ENCODE measurements around the gene RAB33A. TPM values are rescaled to one million over a fixed set of nuclear protein-coding genes. Genes with fewer than 3 reads are reported as not detected.
A peak's percentile ranks its signal among the peaks of the same experiment; 100 is the strongest.

The RAB33A gene
- total RNA-seq, 1 donor from 2014 or later: 1.6 TPM

DNA sequence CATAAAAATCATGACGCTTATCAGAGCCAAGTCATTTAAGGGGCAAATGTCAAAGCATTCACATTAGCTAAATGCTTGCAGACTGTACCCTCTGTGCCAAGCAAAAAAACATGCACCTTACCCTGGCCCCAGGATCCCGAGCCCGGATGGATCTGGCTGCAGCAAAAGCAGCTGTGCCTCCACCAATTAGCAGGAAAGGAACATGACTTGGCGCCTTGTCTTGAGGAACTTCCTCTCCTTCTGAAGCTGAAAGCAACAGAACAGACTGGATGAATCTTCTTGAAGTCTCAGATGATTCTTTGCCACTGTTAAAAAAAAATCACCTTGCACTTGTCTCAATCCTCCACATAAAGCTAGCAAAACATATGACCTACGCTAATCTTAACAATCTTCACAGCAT, 24.1 kb upstream of the RAB33A start:
- H3K27ac ChIP-seq (ENCODE audit: low read depth, low read length): no peak overlapping the region
- H3K9me3 ChIP-seq (ENCODE audit: control insufficient read depth in 3 of 3, low read length in 3 of 3): no peaks in the 10 kb centered on the region
- peaks cover 24 to 42% (median 28%) of the 10 kb centered on the region in 3 donors for H3K36me3 ChIP-seq (ENCODE audit: control insufficient read depth in 3 of 3, insufficient read depth in 3 of 3, low read length in 3 of 3)
- H3K27me3 ChIP-seq (ENCODE audit: control insufficient read depth in 3 of 3, insufficient read depth in 3 of 3, low read length in 3 of 3): no peaks in the 10 kb centered on the region
- no peak overlapping the region for H3K9ac ChIP-seq (ENCODE audit: low read depth in 1 of 3, low read length in 3 of 3)
- H3K4me3 ChIP-seq (ENCODE audit: low read length in 3 of 3): no peak overlapping the region
- no peaks in the 10 kb centered on the region for H3K4me1 ChIP-seq (ENCODE audit: control insufficient read depth in 3 of 3, insufficient read depth in 3 of 3, low read length in 3 of 3)

DNA sequence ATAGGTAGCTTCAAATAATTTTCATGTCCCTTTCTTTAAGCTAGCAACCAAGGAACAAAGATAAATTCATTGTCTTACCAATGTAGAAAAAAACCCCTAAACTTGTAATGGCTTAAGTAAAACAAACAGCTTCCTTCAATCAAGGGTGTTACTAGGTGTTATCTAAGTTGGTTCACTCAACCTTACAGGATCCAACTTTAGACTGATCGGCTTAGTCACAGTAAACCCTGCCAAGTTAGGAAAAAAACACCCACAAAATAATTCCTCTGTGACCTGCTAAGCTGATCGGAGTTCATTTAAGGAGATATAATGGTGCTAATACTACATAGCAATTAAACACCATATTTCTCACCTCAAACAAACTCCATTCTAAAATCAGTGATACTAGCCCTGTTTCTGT, 16.2 kb upstream of the RAB33A start:
- Histone ChIP-seq H3K27me3 (ENCODE audit: control insufficient read depth in 3 of 3, insufficient read depth in 3 of 3, low read length in 3 of 3) (no peaks in the 10 kb centered on the region), H3K4me3 (ENCODE audit: low read length in 3 of 3) (no peak overlapping the region), H3K9me3 (ENCODE audit: control insufficient read depth in 3 of 3, low read length in 3 of 3) (no peaks in the 10 kb centered on the region), H3K4me1 (ENCODE audit: control insufficient read depth in 3 of 3, insufficient read depth in 3 of 3, low read length in 3 of 3) (peaks cover 0 to 4% (median 0%) of the 10 kb centered on the region in 3 donors), H3K27ac (ENCODE audit: low read depth, low read length) (no peak overlapping the region), H3K36me3 (ENCODE audit: control insufficient read depth in 3 of 3, insufficient read depth in 3 of 3, low read length in 3 of 3) (peaks cover 0 to 3% (median 0%) of the 10 kb centered on the region in 3 donors), H3K9ac (ENCODE audit: low read depth in 1 of 3, low read length in 3 of 3) (no peak overlapping the region)

DNA sequence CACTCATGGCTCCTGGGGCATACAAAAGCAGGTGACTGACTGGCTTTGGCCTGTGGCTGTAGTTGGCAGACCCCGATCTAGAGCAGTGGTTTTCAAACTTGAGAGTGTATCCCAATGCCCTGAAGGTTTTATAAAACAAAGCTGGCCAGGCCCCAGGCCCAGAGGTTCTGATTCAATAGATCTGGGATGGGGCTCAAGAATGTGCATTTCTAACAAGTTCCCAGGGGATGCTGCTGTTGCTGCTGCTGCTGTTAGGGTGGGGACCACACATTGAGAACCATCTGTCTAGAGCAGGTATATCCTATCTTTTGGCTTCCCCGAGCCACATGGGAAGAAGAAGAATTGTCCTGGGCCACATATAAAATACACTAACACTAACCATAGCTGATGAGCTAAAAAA, 13.5 kb upstream of the RAB33A start:
- Histone ChIP-seq H3K9ac (ENCODE audit: low read depth in 1 of 3, low read length in 3 of 3) (no peak overlapping the region), H3K27ac (ENCODE audit: low read depth, low read length) (no peak overlapping the region), H3K27me3 (ENCODE audit: control insufficient read depth in 3 of 3, insufficient read depth in 3 of 3, low read length in 3 of 3) (no peaks in the 10 kb centered on the region), H3K4me3 (ENCODE audit: low read length in 3 of 3) (no peak overlapping the region), H3K4me1 (ENCODE audit: control insufficient read depth in 3 of 3, insufficient read depth in 3 of 3, low read length in 3 of 3) (peaks cover 0 to 4% (median 0%) of the 10 kb centered on the region in 3 donors), H3K9me3 (ENCODE audit: control insufficient read depth in 3 of 3, low read length in 3 of 3) (no peaks in the 10 kb centered on the region), H3K36me3 (ENCODE audit: control insufficient read depth in 3 of 3, insufficient read depth in 3 of 3, low read length in 3 of 3) (peaks cover 0 to 3% (median 0%) of the 10 kb centered on the region in 3 donors)

DNA sequence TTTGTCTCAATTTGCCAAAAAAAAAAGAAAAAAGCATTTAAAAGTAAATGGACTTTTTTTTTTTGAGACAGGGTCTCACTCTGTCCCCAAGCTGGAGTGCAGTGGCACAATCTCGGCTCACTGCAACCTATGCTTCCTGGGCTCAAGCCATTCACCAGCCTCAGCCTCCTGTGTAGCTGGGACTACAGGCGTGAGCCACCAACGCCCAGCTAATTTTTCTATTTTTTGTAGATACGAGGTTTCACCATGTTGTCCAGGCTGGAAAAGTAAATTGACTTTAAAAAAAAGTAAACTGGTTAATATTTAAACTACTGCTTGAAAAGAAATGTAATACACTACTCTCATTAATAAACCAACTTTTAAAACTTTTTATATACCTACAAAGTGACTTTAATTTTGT, 12.0 kb upstream of the RAB33A start:
- Histone ChIP-seq H3K27ac (ENCODE audit: low read depth, low read length) (no peak overlapping the region), H3K9ac (ENCODE audit: low read depth in 1 of 3, low read length in 3 of 3) (no peak overlapping the region), H3K27me3 (ENCODE audit: control insufficient read depth in 3 of 3, insufficient read depth in 3 of 3, low read length in 3 of 3) (no peaks in the 10 kb centered on the region), H3K4me1 (ENCODE audit: control insufficient read depth in 3 of 3, insufficient read depth in 3 of 3, low read length in 3 of 3) (peaks cover 3 to 12% (median 7%) of the 10 kb centered on the region in 3 donors), H3K36me3 (ENCODE audit: control insufficient read depth in 3 of 3, insufficient read depth in 3 of 3, low read length in 3 of 3) (no peaks in the 10 kb centered on the region), H3K4me3 (ENCODE audit: low read length in 3 of 3) (no peak overlapping the region), H3K9me3 (ENCODE audit: control insufficient read depth in 3 of 3, low read length in 3 of 3) (no peaks in the 10 kb centered on the region)

DNA sequence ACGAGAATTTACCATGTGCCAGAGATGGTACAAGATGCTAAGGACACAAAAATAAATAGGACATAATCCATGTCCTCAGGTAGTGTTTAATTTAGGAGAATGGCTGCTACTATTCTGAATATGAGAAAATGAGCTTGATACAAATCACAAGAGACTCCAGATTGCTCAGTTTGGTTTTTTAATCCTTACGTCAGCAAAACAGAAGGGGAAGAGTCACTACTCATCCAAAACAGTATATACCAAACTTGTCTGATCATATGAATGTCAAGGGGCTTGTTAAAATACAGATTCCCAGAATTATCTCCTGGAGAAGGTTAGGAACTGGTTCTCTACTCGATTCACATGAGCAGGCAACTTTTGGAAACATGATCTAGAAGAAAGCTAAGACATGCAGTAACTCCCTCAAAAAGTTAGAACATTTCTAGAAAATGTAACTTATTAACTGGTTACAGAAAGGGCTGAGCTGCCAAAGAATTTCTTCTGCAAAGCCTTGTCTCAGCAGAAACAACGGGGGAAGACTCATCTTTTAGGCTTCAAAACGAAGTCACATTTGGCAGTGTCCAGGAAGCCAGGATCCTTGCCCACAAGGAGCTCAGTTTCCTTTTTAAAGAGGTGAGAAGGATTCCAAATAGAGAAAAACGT, 9.5 kb upstream of the RAB33A start:
- Histone ChIP-seq H3K9ac (ENCODE audit: low read depth in 1 of 3, low read length in 3 of 3) (no peak overlapping the region), H3K27ac (ENCODE audit: low read depth, low read length) (no peak overlapping the region), H3K36me3 (ENCODE audit: control insufficient read depth in 3 of 3, insufficient read depth in 3 of 3, low read length in 3 of 3) (no peaks in the 10 kb centered on the region), H3K4me3 (ENCODE audit: low read length in 3 of 3) (no peak overlapping the region), H3K4me1 (ENCODE audit: control insufficient read depth in 3 of 3, insufficient read depth in 3 of 3, low read length in 3 of 3) (peaks cover 9 to 18% (median 18%) of the 10 kb centered on the region in 3 donors), H3K9me3 (ENCODE audit: control insufficient read depth in 3 of 3, low read length in 3 of 3) (no peaks in the 10 kb centered on the region), H3K27me3 (ENCODE audit: control insufficient read depth in 3 of 3, insufficient read depth in 3 of 3, low read length in 3 of 3) (no peaks in the 10 kb centered on the region)

DNA sequence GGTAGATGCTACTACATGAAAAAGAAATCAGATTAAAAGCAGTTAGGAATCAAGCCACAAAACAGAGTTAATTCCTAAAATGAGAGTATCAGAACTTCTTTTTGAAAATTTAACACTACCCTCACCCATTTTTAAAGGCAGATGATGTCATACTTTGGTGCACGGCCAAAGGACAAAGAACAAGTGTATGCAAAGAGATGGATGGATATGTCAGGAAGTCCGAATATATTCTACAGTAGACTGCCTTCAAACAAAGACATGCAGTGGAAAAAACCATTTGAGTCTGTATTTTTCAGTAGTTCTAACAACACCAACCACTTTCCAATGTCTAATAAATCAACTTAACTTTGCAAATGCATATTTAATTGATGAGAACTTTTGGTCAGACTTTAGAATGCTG, 8.4 kb upstream of the RAB33A start:
- Histone ChIP-seq H3K4me3 (ENCODE audit: low read length in 3 of 3) (no peak overlapping the region), H3K9me3 (ENCODE audit: control insufficient read depth in 3 of 3, low read length in 3 of 3) (no peaks in the 10 kb centered on the region), H3K27me3 (ENCODE audit: control insufficient read depth in 3 of 3, insufficient read depth in 3 of 3, low read length in 3 of 3) (no peaks in the 10 kb centered on the region), H3K9ac (ENCODE audit: low read depth in 1 of 3, low read length in 3 of 3) (no peak overlapping the region), H3K27ac (ENCODE audit: low read depth, low read length) (no peak overlapping the region), H3K4me1 (ENCODE audit: control insufficient read depth in 3 of 3, insufficient read depth in 3 of 3, low read length in 3 of 3) (peaks cover 9 to 19% (median 18%) of the 10 kb centered on the region in 3 donors), H3K36me3 (ENCODE audit: control insufficient read depth in 3 of 3, insufficient read depth in 3 of 3, low read length in 3 of 3) (no peaks in the 10 kb centered on the region)

DNA sequence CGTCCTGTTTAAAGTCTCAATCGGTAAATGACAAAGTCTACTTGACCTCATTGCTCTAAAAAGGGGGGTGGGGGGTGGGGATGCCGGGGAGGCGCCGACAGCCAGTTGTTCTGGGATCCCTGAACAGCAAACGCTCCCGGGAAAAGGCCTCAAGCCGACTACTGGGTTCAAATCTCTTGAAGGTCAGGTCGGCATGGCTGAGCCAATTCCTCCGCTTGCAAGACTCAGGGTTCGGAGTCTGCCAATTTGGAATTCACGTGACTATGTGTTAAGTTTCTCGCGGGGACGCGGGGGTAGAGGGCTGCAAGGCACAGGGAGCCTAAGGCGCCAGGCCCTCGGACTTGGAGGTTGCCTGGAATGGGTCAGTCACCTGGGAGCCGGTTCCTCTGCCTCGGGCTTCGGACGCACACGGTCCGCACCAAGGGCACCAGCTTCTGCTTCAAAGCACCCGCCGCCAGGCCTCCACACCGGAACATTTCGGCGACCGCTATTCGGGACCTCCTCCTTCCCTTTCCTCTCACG, 6.5 kb upstream of the RAB33A start:
- peaks cover 9 to 19% (median 18%) of the 10 kb centered on the region in 3 donors for H3K4me1 ChIP-seq (ENCODE audit: control insufficient read depth in 3 of 3, insufficient read depth in 3 of 3, low read length in 3 of 3)
- H3K27me3 ChIP-seq (ENCODE audit: control insufficient read depth in 3 of 3, insufficient read depth in 3 of 3, low read length in 3 of 3): no peaks in the 10 kb centered on the region
- H3K9me3 ChIP-seq (ENCODE audit: control insufficient read depth in 3 of 3, low read length in 3 of 3): no peaks in the 10 kb centered on the region
- peak overlapping the region; percentile 73 to 85 (median 83) for H3K4me3 ChIP-seq (ENCODE audit: low read length in 3 of 3)
- H3K36me3 ChIP-seq (ENCODE audit: control insufficient read depth in 3 of 3, insufficient read depth in 3 of 3, low read length in 3 of 3): no peaks in the 10 kb centered on the region
- peak overlapping the region; percentile 79 for H3K27ac ChIP-seq (ENCODE audit: low read depth, low read length)
- H3K9ac ChIP-seq (ENCODE audit: low read depth in 1 of 3, low read length in 3 of 3): peak overlapping the region; percentile 72 to 91 (median 88)

DNA sequence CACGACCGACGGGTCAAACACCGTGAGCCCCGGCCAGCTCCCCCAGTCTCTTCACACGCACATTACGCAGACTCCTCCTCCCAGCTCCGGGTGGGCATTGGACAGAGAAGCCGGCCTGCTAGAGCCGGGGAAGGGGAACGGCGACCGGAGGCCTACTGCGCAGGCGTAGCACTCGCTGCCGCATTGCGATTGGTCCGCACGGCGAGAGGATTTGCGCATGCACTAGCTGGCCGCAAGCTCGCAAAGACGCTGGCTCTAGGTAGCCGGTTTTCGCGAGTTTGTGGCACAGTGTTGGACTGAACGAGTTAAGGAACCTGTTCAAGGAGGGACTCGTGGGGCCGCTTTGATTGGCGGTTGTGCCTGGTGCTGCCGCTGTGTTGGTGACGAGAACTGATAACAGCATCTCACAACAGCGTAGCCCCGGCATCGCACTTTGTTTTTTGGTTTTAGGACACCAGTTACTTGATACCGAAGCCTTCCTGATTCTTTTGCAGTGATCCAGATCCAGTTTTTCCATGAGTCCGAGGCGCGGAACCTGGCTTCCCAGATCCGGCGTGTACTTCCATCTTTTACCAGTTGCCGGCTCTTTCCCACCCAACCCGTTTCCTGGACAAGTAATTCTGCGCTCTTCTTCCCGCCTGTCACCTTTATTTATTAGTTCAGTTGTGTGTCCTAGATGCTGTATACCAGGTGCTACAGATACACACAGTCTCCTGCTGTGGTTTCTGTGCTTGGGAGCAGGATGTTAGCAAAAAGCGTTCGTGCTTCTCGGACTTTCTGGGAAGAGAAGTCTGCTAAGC, 5.9 kb upstream of the RAB33A start, which contains the start of gene AIFM1:
Gene AIFM1, minus strand, starts transcription at position 139 of the 800 bp plus-strand sequence. CDS start 185 bp downstream, outside the sequence.
- no peaks in the 10 kb centered on the region for H3K27me3 ChIP-seq (ENCODE audit: control insufficient read depth in 3 of 3, insufficient read depth in 3 of 3, low read length in 3 of 3)
- H3K9me3 ChIP-seq (ENCODE audit: control insufficient read depth in 3 of 3, low read length in 3 of 3): no peaks in the 10 kb centered on the region
- peak within 1 kb of the TSS; percentile 79 for H3K27ac ChIP-seq (ENCODE audit: low read depth, low read length)
- peak within 1 kb of the TSS; percentile 73 to 85 (median 83) for H3K4me3 ChIP-seq (ENCODE audit: low read length in 3 of 3)
- no peaks in the 10 kb centered on the region for H3K36me3 ChIP-seq (ENCODE audit: control insufficient read depth in 3 of 3, insufficient read depth in 3 of 3, low read length in 3 of 3)
- H3K4me1 ChIP-seq (ENCODE audit: control insufficient read depth in 3 of 3, insufficient read depth in 3 of 3, low read length in 3 of 3): peaks cover 9 to 21% (median 18%) of the 10 kb centered on the region in 3 donors
- peak within 1 kb of the TSS; percentile 72 to 91 (median 88) for H3K9ac ChIP-seq (ENCODE audit: low read depth in 1 of 3, low read length in 3 of 3)

DNA sequence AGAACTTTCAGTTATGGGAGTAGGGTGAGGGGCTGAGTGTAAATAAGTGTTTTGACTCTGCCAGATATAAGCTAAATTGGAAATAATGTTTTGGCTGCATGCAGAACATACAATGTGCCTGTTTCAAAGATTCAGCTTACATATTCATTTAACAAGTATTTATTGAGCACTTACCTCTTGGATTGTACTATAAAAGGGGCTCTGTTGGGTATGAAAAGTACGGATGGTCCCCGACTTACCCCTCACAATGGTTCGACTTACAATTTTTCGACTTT, 5.3 kb upstream of the RAB33A start:
- Histone ChIP-seq H3K4me1 (ENCODE audit: control insufficient read depth in 3 of 3, insufficient read depth in 3 of 3, low read length in 3 of 3) (peaks cover 9 to 25% (median 18%) of the 10 kb centered on the region in 3 donors), H3K9me3 (ENCODE audit: control insufficient read depth in 3 of 3, low read length in 3 of 3) (no peaks in the 10 kb centered on the region), H3K9ac (ENCODE audit: low read depth in 1 of 3, low read length in 3 of 3) (peak overlapping the region; percentile 72 to 91 (median 80)), H3K27ac (ENCODE audit: low read depth, low read length) (peak overlapping the region; percentile 79), H3K4me3 (ENCODE audit: low read length in 3 of 3) (peak overlapping the region; percentile 73 to 85 (median 83)), H3K36me3 (ENCODE audit: control insufficient read depth in 3 of 3, insufficient read depth in 3 of 3, low read length in 3 of 3) (no peaks in the 10 kb centered on the region), H3K27me3 (ENCODE audit: control insufficient read depth in 3 of 3, insufficient read depth in 3 of 3, low read length in 3 of 3) (no peaks in the 10 kb centered on the region)

DNA sequence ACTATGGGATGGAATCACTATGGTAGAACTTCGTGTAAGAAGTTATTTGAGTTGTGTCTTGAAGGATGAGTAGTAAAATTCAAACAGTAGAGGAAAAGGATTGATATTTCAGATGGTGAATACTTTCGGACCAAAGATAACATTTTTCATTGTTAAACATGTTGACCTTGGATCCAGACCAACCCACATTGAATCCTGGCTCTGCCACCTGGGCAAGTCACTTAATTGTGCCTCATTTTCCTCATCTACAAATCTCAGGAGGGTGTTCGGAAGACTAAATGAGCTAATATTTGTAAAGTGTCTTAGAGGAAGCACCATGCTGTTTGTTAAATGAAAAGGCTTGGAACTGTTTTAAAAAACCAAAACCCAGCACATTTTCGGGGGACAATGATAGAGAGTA, 4.7 kb upstream of the RAB33A start:
- Histone ChIP-seq H3K27me3 (ENCODE audit: control insufficient read depth in 3 of 3, insufficient read depth in 3 of 3, low read length in 3 of 3) (peaks cover 0 to 3% (median 0%) of the 10 kb centered on the region in 3 donors), H3K9me3 (ENCODE audit: control insufficient read depth in 3 of 3, low read length in 3 of 3) (no peaks in the 10 kb centered on the region), H3K36me3 (ENCODE audit: control insufficient read depth in 3 of 3, insufficient read depth in 3 of 3, low read length in 3 of 3) (no peaks in the 10 kb centered on the region), H3K4me1 (ENCODE audit: control insufficient read depth in 3 of 3, insufficient read depth in 3 of 3, low read length in 3 of 3) (peaks cover 12 to 31% (median 21%) of the 10 kb centered on the region in 3 donors), H3K27ac (ENCODE audit: low read depth, low read length) (peak overlapping the region; percentile 79), H3K9ac (ENCODE audit: low read depth in 1 of 3, low read length in 3 of 3) (no peak overlapping the region), H3K4me3 (ENCODE audit: low read length in 3 of 3) (peak overlapping the region in 1 of 3 donors; percentile 83)
